Suprapubic skin (tissue), 3 donors: Measurements from ENCODE around the gene GEMIN4.

ENCODE experiments used
- CTCF ChIP-seq, 2 donors: fragments of 200-600 bp in 1 of 2; fragments of 450-650 bp in 1 of 2; sonication (generic) in 1 of 2; IDR thresholded peaks; one replicate each; pipeline ENCODE4 v1.5.1; 2016 to 2019; ENCODE audit warnings: antibody characterized with exemption in 2 of 2, mild to moderate bottlenecking in 1 of 2, moderate library complexity in 1 of 2
- POLR2A ChIP-seq, 2 donors: fragments of 450-650 bp; IDR thresholded peaks; one replicate each; pipeline ENCODE4 v1.6.1; 2017; ENCODE audit warnings: antibody characterized with exemption in 2 of 2, mild to moderate bottlenecking in 2 of 2, moderate library complexity in 2 of 2

GRCh38 chr17:731644-732066, 20.4 kb downstream of the GEMIN4 start:
- TF ChIP-seq POLR2A (IDR thresholded peaks at IDR 0.05) (no peak), CTCF (IDR thresholded peaks at IDR 0.05) (no peak)
